SK-N-MC (cell line): ENCODE data around the gene TMEM30B.

Source experiments
- EZH2 ChIP-seq: fragments of 200-600 bp; sonication (generic); IDR thresholded peaks from one replicate; pipeline ENCODE4 v1.6.1; 2017; ENCODE audit warnings: antibody characterized with exemption
- FOXP2 ChIP-seq: optimal IDR thresholded peaks from 2 replicates; pipeline ENCODE3; 2011; ENCODE audit warnings: mild to moderate bottlenecking, moderate library complexity; ENCODE audit not compliant: insufficient read depth; ENCODE audit errors: extremely low read length, control extremely low read depth
- POLR2AphosphoS5 ChIP-seq: IDR thresholded peaks from 2 replicates; pipeline ENCODE4 v1.6.1; 2012; ENCODE audit warnings: mild to moderate bottlenecking, low read depth, low read length, borderline replicate concordance

DNA sequence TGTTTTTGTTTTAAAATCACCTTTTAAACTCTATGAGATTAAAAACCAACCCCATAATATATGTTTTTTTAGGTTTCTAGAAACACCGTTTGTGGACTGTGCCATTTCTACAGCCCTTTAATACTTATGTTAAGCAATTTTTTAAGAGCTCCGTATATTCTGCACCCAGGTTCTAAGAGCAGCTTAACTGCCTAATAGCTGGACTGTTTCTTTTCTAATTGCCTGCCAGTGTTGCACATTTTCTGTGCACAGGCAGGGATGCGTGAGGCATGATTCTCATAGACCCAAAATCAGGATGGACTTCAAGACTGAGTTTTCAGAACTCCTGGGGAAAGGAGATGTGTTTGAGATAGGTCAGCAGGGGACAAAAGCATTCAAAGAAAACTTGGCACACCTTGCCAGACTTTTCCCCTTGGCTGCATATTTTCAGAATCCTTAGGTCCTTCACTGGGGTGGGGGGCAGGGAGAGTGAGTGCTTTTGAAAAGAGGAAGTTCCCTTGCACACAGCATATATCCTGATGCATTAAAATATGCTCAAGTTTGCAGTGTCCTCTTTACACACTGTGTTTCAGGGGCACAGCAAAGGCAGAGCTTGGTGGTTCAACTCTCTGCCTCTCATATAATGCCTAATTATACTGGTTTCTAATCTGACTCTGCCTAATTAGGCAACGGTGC lies 27.9 kb downstream of the TMEM30B start:
- TF ChIP-seq POLR2AphosphoS5, result no peak
- TF ChIP-seq EZH2, result no peak
- TF ChIP-seq FOXP2, result no peak
